Epithelial cell of proximal tubule (primary cell): ENCODE measurements around the gene RNF225. TPM values are rescaled to one million over a fixed set of nuclear protein-coding genes. Genes with fewer than 3 reads are reported as not detected.

Experiments used
- DNase-seq: peaks from one replicate; pipeline ENCODE4 v3.0.0-alpha.2; 2011; ENCODE audit warnings: low read depth
- H3K4me3 ChIP-seq: 2 replicates; pipeline ENCODE4 v1.5.1; 2011; ENCODE audit warnings: low read depth, mild to moderate bottlenecking, low read length
- CTCF ChIP-seq: conservative IDR thresholded peaks from 2 replicates; pipeline ENCODE4 v1.5.1; 2012; ENCODE audit warnings: low read depth, mild to moderate bottlenecking, low read length
- total RNA-seq: library from RNA; depleted of rRNA; stranded (reverse); fragments of >200 nt; gene quantifications from 2 replicates; pipeline ENCODE4 v1.2.3, GENCODE V29; 2015

RNF225 gene
- total RNA-seq, 1 donor from 2014 or later, result not detected

GRCh38 chr19:58355908-58356765 lies 39.3 kb upstream of the RNF225 start:
- no peak overlapping the region for H3K4me3 ChIP-seq
- no peak for TF ChIP-seq CTCF
- DNase-seq, result no peak

- DNase-seq, result no peak
- no peak for TF ChIP-seq CTCF
- no peak overlapping the region for H3K4me3 ChIP-seq
These were observed 38.5 kb upstream of the RNF225 start for GRCh38 chr19:58356766-58357480.

GRCh38 chr19:58357481-58358145 lies 37.8 kb upstream of the RNF225 start:
- no peak for DNase-seq
- TF ChIP-seq CTCF, result no peak
- H3K4me3 ChIP-seq, result no peak overlapping the region

GRCh38 chr19:58361900-58362271 lies 33.6 kb upstream of the RNF225 start:
- TF ChIP-seq CTCF, result peak; percentile 12
- no peak for DNase-seq
- H3K4me3 ChIP-seq, result peak overlapping the region; percentile 80

- TF ChIP-seq CTCF, result no peak
- peak within 1 kb of the TSS; percentile 80 for H3K4me3 ChIP-seq
- peak; percentile 26 for DNase-seq
These were observed 33.0 kb upstream of the RNF225 start, which contains the start of gene ZNF497 for GRCh38 chr19:58362272-58362994. ZNF497 (minus strand) TSS chr19:58362751; CDS start chr19:58357635, 5,116 bp downstream.

- no peak for TF ChIP-seq CTCF
- no peak for DNase-seq
- H3K4me3 ChIP-seq, result no peak overlapping the region
These were observed 31.3 kb upstream of the RNF225 start for GRCh38 chr19:58364146-58364545.
